ENCODE results near the gene SCGB1C2. TPM values are rescaled to one million over a fixed set of nuclear protein-coding genes. Genes with fewer than 3 reads are reported as not detected.
"Not testable (repeated sequence)": the region's sequence is repeated elsewhere in the genome, so short reads cannot be mapped to it uniquely, and the experiment has no call there.

Gene SCGB1C2
- total RNA-seq, 1 donor from 2014 or later: not detected

GRCh38 chr17:148757-149156 lies 11.4 kb downstream of the SCGB1C2 start:
- peak; percentile 34 for DNase-seq (ENCODE audit: low spot score)

- DNase-seq (ENCODE audit: low spot score): peak; percentile 23
These were observed 11.9 kb downstream of the SCGB1C2 start for GRCh38 chr17:149231-149630.

DNA sequence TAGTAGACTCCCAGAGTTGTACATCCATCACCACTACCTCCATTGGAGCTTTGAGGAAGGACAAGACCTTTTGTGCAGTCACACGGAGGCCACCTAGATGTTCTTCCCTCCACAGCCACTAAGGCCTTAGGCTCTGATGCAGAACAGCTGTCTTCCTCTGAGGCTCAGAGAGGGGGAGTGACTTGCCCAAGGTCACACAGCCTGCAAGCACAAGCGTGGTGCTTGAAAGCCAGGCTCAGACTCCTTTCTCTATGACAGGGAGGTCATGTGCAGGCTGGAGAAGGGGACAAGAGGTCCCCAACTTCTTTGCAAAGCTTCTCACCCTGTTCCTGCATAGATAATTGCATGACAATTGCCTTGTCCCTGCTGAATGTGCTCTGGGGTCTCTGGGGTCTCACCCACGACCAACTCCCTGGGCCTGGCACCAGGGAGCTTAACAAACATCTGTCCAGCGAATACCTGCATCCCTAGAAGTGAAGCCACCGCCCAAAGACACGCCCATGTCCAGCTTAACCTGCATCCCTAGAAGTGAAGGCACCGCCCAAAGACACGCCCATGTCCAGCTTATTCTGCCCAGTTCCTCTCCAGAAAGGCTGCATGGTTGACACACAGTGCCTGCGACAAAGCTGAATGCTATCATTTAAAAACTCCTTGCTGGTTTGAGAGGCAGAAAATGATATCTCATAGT lies 12.7 kb downstream of the SCGB1C2 start:
- DNase-seq (ENCODE audit: low spot score): peak; percentile 33

DNA sequence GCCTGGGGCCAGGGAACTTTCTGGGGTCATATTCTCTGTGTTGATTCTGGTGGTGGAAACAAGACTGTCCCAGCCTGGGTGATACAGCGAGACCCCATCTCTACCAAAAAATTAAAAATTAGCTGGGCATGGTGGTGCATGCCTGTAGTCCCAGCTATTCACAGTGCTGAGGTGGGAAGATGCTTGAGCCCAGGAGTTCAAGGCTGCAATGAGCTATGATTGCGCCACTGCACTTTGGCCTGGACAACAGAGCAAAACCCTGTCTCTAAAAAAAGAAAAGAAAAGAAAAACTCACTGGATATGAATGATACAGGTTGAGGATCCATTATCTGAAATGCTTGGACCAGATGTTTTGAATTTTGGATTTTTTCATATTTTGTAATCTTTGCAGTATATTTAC lies 13.6 kb downstream of the SCGB1C2 start:
- DNase-seq (ENCODE audit: low spot score): no peak

DNA sequence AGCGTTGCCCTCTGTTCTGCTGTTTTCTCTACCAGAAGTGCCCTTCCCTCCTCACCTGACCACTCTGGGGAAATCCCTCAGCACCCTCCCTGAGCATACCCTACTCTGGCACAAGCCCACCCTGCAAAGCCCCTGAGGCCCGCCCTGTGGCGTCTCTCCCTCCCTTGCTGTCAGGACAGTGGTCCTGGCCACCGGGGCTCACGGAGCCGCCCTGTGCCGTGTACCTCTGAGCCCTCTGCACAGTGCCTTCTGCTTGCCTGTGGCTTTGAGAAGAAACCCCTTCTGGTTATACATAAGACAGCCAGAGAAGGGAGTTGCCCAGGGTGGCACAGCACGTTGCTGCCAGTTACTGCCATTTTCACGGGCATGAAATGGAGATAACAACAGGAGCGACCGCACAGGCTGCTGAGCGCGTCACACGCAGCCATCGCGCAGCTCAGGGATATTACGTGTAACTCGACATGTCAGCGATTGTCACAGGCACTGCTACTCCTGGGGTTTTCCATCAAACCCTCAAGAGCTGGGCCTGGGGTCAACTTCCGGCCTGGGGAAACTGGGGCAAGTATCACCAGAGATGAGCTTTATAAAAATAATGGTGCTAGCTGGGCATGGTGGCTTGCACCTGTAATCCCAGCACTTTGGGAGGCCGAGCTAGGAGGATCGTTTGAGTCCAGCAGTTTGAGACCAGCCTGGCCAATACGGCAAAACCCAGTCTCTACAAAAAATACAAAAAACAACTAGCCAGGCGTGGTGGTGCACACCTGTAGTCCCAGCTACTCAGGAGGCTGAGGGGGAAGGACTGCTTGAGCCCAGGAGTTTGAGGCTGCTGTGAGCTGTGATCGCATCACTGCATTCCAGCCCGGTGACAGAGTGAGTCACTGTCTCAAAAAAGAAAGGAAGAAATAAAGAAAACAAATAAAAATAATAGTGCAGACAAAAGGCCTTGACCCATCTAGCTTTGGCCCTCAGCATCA lies 14.8 kb downstream of the SCGB1C2 start:
- no peak for DNase-seq (ENCODE audit: low spot score)

DNA sequence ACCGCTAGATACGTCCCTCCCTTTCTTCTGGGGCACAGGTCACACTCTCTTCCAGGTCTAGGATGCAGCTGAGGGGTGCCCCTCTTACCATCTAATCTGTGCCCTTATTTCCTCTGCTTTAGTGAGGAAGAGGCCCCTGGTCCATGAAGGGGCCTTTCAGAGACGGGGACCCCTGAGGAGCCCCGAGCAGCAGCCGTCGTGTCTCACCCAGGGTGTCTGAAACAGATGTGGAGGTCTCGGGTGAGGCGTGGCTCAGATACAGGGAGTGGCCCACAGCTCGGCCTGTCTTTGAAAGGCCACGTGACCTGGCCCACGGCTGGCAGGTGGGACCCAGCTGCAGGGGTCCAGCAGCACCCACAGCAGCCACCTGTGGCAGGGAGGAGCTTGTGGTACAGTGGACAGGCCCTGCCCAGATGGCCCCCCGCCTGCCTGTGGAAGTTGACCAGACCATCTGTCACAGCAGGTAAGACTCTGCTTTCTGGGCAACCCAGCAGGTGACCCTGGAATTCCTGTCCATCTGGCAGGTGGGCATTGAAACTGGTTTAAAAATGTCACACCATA lies 15.6 kb downstream of the SCGB1C2 start:
- no peak for DNase-seq (ENCODE audit: low spot score)

- DNase-seq (ENCODE audit: low spot score): no peak
These were observed 16.5 kb downstream of the SCGB1C2 start for GRCh38 chr17:153851-154250.

DNA sequence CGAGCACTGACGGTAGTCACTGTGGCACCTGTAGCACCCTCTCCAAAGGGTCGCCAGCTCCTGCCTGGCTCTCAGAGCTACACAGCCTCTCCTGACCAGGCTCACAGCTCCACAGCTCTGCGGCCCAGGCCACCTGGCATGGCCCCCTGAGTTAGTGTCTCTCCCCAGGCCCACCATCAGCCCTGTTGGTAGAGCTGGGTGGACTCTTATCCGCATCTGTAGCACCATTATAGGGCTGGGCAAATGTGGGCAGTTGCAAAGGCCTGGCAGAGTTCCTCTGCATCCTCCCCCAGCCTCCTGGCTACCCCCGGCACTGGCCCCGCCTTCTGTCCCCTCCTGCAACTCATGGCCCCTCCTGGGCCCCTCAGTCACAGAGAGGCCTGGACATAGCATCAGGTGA lies 18.2 kb downstream of the SCGB1C2 start:
- no peak for DNase-seq (ENCODE audit: low spot score)

DNA sequence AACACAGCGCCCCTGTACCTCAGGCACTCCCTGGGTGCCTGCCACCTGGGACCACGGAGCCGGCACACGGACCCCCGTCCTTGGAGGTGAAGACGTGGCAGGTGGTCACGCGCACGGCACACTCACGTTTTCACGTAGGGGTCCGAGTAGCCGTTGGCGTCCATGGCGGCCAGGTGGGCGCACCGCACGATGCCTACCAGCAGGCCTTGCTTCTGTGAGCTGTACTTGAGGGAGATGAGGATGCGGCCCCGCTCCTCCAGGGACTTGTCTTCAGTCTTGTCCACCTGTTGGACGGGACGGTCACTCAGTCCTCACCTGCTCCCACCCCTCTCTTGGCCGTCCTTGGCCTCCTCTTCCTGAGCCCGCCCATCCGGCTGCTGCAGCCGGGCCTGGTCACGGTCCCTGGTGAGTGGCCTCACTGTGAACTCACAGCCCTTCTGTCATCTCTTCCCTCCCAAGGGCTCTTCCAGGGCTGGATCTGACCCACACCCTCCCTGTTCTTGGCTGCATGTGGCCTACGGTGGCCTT lies 18.8 kb downstream of the SCGB1C2 start:
- no peak for DNase-seq (ENCODE audit: low spot score)

DNA sequence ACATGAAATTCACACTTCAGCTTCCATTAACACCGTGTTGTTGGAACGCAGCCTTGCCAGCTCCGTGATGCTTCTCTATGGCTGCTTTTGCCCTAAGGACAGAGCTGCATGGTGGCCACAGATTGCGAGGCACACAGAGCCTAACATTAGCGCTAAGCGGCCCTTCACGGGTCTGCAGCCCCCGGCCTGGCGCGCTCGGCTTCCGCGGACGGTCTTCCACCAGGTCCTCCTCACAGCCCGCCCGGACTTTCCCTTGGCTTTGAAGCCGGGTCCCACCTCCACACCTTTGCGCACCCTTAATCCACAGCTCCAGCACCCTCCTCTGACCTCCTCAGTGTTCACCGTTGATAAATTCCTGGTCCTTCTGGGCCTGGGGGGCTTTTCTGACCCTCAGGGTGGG lies 19.6 kb downstream of the SCGB1C2 start:
- no peak for DNase-seq (ENCODE audit: low spot score)

DNA sequence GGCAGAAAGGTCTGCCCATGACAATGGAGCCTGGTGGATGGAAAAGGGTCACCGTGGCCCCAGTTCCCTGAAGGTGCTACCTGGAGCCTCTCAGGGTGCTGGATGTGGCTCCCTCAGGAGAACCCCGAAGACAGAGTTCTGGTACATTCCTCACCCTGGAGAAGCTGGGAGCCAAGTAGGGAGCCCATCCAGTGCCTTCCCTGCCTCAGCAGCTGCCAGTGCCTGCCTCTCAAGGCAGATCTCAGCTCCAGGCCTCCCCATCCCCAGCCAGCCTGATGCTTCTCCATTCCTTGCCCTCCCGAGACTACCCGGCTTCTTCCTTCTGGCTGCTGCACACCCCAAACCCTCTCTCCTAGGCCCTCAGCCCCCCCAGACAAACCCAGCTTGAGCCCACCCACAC lies 20.5 kb downstream of the SCGB1C2 start:
- no peak for DNase-seq (ENCODE audit: low spot score)

DNA sequence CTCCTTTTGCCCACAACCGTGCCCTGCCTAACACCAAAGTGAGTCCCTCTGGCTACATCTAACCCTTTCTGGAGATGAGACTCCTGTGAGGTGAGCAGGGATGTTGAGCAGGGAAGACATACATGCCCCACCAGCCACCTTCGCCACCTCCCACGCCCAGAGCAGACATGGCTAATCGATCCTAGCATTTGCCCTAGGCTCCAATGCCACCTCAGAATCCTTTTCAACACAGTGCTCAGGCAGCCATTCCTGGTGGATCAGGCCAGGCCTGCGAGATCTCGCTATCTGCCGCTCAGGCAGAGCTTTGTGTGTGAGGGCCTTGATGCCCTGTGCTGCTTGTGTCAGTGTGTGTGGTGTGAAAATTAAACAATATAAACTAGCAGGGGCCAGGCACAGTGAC lies 21.0 kb downstream of the SCGB1C2 start:
- DNase-seq (ENCODE audit: low spot score): no peak

DNA sequence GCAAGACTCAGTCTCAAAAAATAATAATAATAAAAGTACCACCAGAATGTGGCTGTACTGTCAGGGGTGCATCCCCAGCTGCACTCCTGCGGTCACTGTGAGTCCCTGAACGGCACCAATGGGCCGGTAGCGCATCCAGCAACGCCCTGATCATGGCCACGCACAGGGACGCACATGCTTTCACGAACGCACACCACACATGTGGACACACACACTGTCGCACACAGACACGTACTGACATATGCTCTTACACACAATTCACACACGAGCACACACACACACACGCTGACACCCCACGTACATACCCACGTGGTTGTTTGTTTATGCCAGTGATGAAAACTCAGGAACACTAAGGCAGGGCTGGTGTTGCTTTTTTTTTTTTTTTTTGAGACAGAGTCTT lies 22.2 kb downstream of the SCGB1C2 start:
- DNase-seq (ENCODE audit: low spot score): no peak

GRCh38 chr17:160336-160735 lies 23.0 kb downstream of the SCGB1C2 start:
- DNase-seq (ENCODE audit: low spot score): no peak

GRCh38 chr17:161481-161880 lies 24.1 kb downstream of the SCGB1C2 start:
- DNase-seq (ENCODE audit: low spot score): no peak

DNA sequence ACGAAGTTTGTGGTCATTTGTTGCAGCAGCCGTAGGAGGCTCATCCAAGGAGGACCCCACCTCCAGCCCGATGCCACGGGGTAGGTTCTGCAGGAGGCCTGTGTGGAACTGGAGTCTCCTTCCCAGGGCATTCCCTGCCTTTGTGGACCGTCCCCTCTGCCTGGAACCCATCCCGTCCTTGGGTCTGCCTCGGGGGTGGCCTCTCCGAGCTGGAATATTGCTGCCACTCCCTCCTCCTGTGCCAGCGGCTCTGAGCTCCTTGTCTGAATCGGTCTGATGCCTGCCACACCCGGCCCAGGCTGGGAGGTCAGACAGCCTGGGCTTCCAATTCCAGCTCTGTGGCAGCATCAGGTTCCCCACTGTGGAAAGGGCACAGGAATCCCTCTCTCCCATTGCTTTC lies 25.3 kb downstream of the SCGB1C2 start:
- DNase-seq (ENCODE audit: low spot score): no peak

- no peak for DNase-seq (ENCODE audit: low spot score)
These were observed 26.2 kb downstream of the SCGB1C2 start for GRCh38 chr17:163514-164098.

- no peak for DNase-seq (ENCODE audit: low spot score)
These were observed 27.2 kb downstream of the SCGB1C2 start for GRCh38 chr17:164303-165235.

DNA sequence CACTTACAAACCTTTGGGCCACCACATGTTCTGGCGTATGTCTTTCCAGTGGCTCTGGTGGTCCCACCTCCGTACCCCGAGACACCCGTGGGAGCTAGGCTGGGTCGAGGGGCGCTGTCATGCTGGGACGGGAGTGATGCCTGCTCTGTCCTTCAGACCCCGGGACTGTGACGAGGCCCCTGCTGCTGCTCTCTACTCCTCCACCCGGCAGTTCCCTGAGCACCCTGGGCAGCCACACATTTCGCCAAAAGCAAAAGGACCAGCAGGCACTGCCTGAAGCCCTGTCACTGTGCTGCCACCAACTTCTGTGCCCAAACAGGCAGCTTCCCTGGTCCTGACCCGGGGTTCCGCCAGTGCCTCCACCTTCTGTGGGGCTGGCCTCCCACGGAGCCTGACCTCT lies 28.6 kb downstream of the SCGB1C2 start:
- DNase-seq (ENCODE audit: low spot score): no peak

DNA sequence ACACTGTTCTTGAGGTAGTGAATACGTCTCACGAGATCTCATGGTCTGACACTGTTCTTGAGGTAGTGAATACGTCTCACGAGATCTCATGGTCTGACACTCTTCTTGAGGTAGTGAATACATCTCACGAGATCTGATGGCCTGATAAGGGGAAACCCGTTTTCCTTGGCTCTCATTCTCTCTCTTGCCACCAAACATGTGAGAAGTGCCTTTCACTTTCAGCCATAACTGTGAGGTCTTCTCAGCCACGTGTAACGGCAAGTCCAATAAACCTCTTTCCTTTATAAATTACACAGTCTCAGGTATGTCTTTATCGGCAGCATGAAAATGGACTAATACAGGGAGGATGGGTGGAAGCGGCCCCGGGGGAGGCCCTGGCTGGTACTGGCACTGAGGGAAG lies 31.2 kb downstream of the SCGB1C2 start:
- DNase-seq (ENCODE audit: low spot score): not testable (repeated sequence)

DNA sequence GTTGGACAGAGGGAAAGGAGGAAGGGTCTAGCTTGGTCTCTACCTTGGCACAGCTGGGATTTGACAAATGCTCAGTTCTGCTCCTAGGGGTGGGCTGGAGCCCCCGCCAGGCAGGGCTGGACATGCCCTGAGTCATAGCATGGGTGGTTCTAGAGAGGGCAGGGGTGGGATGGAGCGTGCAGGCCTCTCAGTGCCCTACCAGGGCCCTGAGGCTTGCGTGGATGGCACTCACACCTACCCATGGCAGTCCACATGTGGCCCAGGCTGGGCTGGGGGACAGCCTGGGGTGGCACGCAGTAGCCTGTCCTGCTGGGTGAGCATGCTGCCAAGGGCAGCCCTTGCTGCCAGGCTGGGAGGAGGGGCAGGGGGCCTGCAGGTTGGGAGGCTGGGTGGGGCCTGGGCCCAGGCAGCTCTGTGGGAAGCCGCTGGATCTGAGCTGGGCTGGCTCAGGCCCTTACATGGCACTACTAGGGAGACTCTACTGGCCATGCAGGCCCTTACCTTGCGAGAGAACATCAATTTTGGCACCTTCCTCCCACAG lies 32.8 kb downstream of the SCGB1C2 start:
- DNase-seq (ENCODE audit: low spot score): no peak
